Prostate gland (tissue), 2 donors: ENCODE data around the gene KRTAP26-1. TPM values are rescaled to one million over a fixed set of nuclear protein-coding genes. Genes with fewer than 3 reads are reported as not detected.

ENCODE experiments used
- DNase-seq: peaks from one replicate; pipeline ENCODE4 v3.0.0-alpha.2; 2019; ENCODE audit warnings: low spot score
- H3K27ac ChIP-seq, 2 donors: fragments of 200-600 bp; sonication (generic); 2 replicates each; pipeline ENCODE4 v1.5.1; 2017 to 2019
- H3K27me3 ChIP-seq: fragments of 200-600 bp; sonication (generic); replicated peaks from 2 replicates; pipeline ENCODE4 v1.5.1; 2019; ENCODE audit not compliant: insufficient read depth
- H3K36me3 ChIP-seq, 2 donors: fragments of 200-600 bp; sonication (generic); 1 replicate in 1 of 2; 2 replicates in 1 of 2; pipeline versions ENCODE4 v1.5.1 to v1.8.1; 2017 to 2019
- H3K4me1 ChIP-seq: fragments of 200-600 bp; sonication (generic); replicated peaks from 2 replicates; pipeline ENCODE4 v1.5.1; 2019
- H3K4me3 ChIP-seq, 2 donors: fragments of 200-600 bp; sonication (generic); 2 replicates each; pipeline ENCODE4 v1.5.1; 2017 to 2019
- H3K9me3 ChIP-seq: fragments of 200-600 bp; sonication (generic); 2 replicates; pipeline ENCODE4 v1.5.1; 2017
- POLR2A ChIP-seq: fragments of 450-650 bp; IDR thresholded peaks from one replicate; pipeline ENCODE4 v1.6.1; 2016; ENCODE audit warnings: antibody characterized with exemption, mild to moderate bottlenecking
- POLR2AphosphoS5 ChIP-seq: sonication (generic); formaldehyde crosslinking; IDR thresholded peaks from one replicate; pipeline ENCODE4 v1.6.1; 2017; ENCODE audit warnings: antibody characterized with exemption
- WGBS: methylation state at CpG from one replicate; pipeline ENCODE4 v1.1.5; 2018; 5-methylcytosine and 5-hydroxymethylcytosine counted together
- intact Hi-C: fragments of 100-400 bp; cut with DNase I; formaldehyde crosslinking; loops from one replicate; pipeline ENCODE4 v1.14.2; 2022
- total RNA-seq, 2 donors: library from RNA; depleted of rRNA; stranded (reverse); fragments of >200 nt; gene quantifications; one replicate each; pipeline ENCODE4 v1.1.0, GENCODE V29; 2016
- TF ChIP-seq, protein P1 (sequence below), 4 experiments: fragments of 200-600 bp in 2 of 4; fragments of 450-650 bp in 2 of 4; sonication (generic) in 2 of 4; IDR thresholded peaks; 1 replicate in 3 of 4; 2 replicates in 1 of 4; pipeline ENCODE4 v1.5.1; 2016 to 2019; ENCODE audit warnings: antibody characterized with exemption in 4 of 4, mild to moderate bottlenecking in 2 of 4, moderate library complexity in 2 of 4

Gene KRTAP26-1
- total RNA-seq, 2 donors from 2014 or later: not detected

DNA sequence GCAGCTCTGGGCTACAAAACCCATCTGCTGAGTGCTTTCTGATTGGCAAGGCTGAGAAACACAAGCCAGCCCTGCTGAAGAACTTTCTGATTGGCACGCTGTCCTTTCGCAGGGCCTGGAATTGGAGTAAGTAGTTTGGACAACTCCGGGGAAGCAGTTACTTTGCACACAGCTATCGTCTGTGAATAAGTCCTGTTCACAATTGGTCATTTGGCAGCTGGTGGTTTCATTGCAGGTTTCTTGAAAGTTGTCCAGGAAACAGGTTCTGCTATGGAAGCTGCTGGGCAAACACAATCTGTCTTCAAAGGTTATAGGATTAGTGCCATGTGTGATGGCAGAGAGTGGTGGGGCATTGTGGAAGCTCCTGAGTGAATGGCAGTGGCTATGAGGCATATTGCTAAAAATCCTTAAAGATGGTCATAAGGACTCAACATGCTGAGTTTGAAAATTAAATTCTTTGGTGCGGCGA, 17.2 kb upstream of the KRTAP26-1 start, which contains the start of gene KRTAP27-1:
KRTAP27-1 (minus strand) TSS at position 419 of the 469 bp plus-strand sequence; CDS start at position 393, 26 bp downstream.
- H3K27me3 ChIP-seq: no peaks in the 10 kb centered on the region
- no peak within 1 kb of the TSS for H3K4me3 ChIP-seq
- H3K27ac ChIP-seq: no peak within 1 kb of the TSS
- WGBS: 85% methylated on average over 6 of the region's 6 CpGs
- DNase-seq: no peak
- TF ChIP-seq POLR2A (no peak), POLR2AphosphoS5 (no peak)
- TF ChIP-seq, protein P1, sequence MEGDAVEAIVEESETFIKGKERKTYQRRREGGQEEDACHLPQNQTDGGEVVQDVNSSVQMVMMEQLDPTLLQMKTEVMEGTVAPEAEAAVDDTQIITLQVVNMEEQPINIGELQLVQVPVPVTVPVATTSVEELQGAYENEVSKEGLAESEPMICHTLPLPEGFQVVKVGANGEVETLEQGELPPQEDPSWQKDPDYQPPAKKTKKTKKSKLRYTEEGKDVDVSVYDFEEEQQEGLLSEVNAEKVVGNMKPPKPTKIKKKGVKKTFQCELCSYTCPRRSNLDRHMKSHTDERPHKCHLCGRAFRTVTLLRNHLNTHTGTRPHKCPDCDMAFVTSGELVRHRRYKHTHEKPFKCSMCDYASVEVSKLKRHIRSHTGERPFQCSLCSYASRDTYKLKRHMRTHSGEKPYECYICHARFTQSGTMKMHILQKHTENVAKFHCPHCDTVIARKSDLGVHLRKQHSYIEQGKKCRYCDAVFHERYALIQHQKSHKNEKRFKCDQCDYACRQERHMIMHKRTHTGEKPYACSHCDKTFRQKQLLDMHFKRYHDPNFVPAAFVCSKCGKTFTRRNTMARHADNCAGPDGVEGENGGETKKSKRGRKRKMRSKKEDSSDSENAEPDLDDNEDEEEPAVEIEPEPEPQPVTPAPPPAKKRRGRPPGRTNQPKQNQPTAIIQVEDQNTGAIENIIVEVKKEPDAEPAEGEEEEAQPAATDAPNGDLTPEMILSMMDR (IDR thresholded peaks at IDR 0.05): no peak
- H3K9me3 ChIP-seq: no peaks in the 10 kb centered on the region
- intact Hi-C loops: no loop called here
- H3K36me3 ChIP-seq: no peaks in the 10 kb centered on the region
- H3K4me1 ChIP-seq: no peaks in the 10 kb centered on the region

DNA sequence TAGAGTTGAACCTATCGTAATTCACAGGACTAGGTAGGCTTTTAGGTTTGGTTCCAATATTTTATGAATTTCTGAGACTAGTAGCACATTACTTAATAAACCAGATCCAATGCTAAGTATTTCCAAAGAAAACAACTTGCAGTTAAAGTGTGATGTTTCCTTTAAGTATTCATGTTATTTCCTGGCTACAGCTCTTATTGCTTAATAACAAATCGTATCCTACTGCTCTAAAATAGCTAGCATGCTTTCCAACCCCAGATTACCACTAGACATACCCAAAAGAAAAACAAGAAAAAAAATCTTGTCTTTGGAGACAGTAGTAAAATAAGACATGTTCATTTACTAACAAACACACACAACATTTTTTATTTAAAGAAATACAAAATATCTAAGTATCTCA, 16.5 kb upstream of the KRTAP26-1 start:
- Histone ChIP-seq H3K27me3 (no peaks in the 10 kb centered on the region), H3K4me1 (no peaks in the 10 kb centered on the region), H3K36me3 (no peaks in the 10 kb centered on the region), H3K27ac (no peak overlapping the region), H3K4me3 (no peak overlapping the region), H3K9me3 (no peaks in the 10 kb centered on the region)
- TF ChIP-seq POLR2A: no peak
- TF ChIP-seq, protein P1 (IDR thresholded peaks at IDR 0.05): no peak
- no peak for DNase-seq
- 60% methylated on average over 2 of the region's 2 CpGs for WGBS
- intact Hi-C loops: no loop called here

DNA sequence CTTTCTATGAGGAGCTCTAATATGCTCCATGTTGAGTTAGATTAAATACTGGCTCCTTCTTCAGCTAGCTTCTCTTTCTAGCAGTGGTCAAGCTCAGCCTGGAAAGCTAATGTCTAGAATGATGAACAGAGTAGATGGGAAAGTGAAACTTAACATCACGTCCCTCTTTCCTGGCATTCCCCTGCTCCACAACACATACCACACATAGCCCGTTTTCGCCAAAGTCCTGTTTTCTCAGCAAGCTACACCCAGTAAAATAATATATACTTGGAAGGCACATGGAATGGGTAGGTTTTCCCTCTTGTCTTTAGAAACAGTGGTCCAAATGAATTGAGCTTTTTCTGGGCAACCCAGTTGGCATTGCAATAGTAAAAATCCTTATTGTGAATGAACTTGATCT, 13.6 kb upstream of the KRTAP26-1 start:
- TF ChIP-seq, protein P1 (IDR thresholded peaks at IDR 0.05): no peak
- TF ChIP-seq POLR2AphosphoS5 (no peak), POLR2A (no peak)
- Histone ChIP-seq H3K36me3 (no peaks in the 10 kb centered on the region), H3K27ac (no peak overlapping the region), H3K4me3 (no peak overlapping the region), H3K27me3 (no peaks in the 10 kb centered on the region), H3K9me3 (no peaks in the 10 kb centered on the region), H3K4me1 (no peaks in the 10 kb centered on the region)
- 85% methylated on average over 3 of the region's 3 CpGs for WGBS
- intact Hi-C loops: no loop called here
- no peak for DNase-seq

DNA sequence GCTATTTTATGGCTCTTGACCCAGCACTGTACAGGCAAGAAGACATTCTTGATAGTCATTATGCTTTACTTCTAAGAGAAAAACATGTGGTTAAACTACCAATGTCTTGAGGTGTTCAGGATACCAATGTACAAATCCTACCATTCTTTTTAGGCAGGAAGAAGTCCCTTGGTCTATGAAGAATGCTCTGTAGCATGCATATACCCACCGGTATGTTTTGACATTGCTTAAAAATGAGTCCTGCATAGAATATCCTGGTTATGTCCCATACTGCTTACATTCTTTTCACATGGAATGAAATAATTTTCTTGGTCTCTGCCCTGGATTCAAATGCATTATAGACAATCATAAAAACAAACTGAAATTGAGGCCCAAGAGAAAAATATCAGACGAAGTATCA, 12.6 kb upstream of the KRTAP26-1 start:
- 89% methylated on average over 2 of the region's 2 CpGs for WGBS
- H3K36me3 ChIP-seq: no peaks in the 10 kb centered on the region

More for the DNA sequence above, 12.6 kb upstream of the KRTAP26-1 start:
- Histone ChIP-seq H3K4me1 (no peaks in the 10 kb centered on the region), H3K9me3 (no peaks in the 10 kb centered on the region), H3K27ac (no peak overlapping the region), H3K27me3 (no peaks in the 10 kb centered on the region), H3K4me3 (no peak overlapping the region)
- intact Hi-C loops: no loop called here
- TF ChIP-seq, protein P1 (IDR thresholded peaks at IDR 0.05): no peak
- DNase-seq: no peak
